Stimulated activated CD8-positive, alpha-beta memory T cell treated with anti-CD3 and anti-CD28 coated beads, Interleukin-7, amount 100 ng/mL, for 4 hours (primary cell): ENCODE measurements around the gene CCR3.
A peak's percentile ranks its signal among the peaks of the same experiment; 100 is the strongest.

ENCODE experiments used
- DNase-seq, 2 donors: peaks; one replicate each; pipeline ENCODE4 v3.0.0-alpha.2; 2020; ENCODE audit warnings: low read depth in 2 of 2

The CCR3 gene

GRCh38 chr3:46272028-46272451 is 29.8 kb downstream of the CCR3 start:
- DNase-seq, result no peak

- DNase-seq, result peak; percentile 63 to 65
These were observed 34.3 kb downstream of the CCR3 start for GRCh38 chr3:46276497-46277099.

GRCh38 chr3:46277476-46277875 is 35.2 kb downstream of the CCR3 start:
- DNase-seq, result no peak

GRCh38 chr3:46278816-46279672 is 36.8 kb downstream of the CCR3 start:
- DNase-seq, result no peak

GRCh38 chr3:46280105-46280797 is 38.0 kb downstream of the CCR3 start:
- peak in 1 of 2 donors; percentile 34 for DNase-seq

- no peak for DNase-seq
These were observed 39.3 kb downstream of the CCR3 start for GRCh38 chr3:46281551-46281950.

- no peak for DNase-seq
These were observed 39.8 kb downstream of the CCR3 start for GRCh38 chr3:46282041-46282440.

- DNase-seq, result no peak
These were observed 40.4 kb downstream of the CCR3 start for GRCh38 chr3:46282696-46283095.

- no peak for DNase-seq
These were observed 41.7 kb downstream of the CCR3 start for GRCh38 chr3:46283881-46284450.

- peak in 1 of 2 donors; percentile 38 for DNase-seq
These were observed 42.9 kb downstream of the CCR3 start for GRCh38 chr3:46284981-46285683.

GRCh38 chr3:46285931-46286619 is 43.8 kb downstream of the CCR3 start:
- no peak for DNase-seq

- no peak for DNase-seq
These were observed 44.8 kb downstream of the CCR3 start for GRCh38 chr3:46286947-46287565.

GRCh38 chr3:46289551-46289950 is 47.3 kb downstream of the CCR3 start:
- no peak for DNase-seq

- DNase-seq, result no peak
These were observed 47.7 kb downstream of the CCR3 start for GRCh38 chr3:46289966-46290365.

- DNase-seq, result no peak
These were observed 48.8 kb downstream of the CCR3 start for GRCh38 chr3:46291046-46291445.

- no peak for DNase-seq
These were observed 50.9 kb downstream of the CCR3 start for GRCh38 chr3:46293035-46293724.

- no peak for DNase-seq
These were observed 52.0 kb downstream of the CCR3 start for GRCh38 chr3:46293991-46294833.

- DNase-seq, result no peak
These were observed 54.6 kb downstream of the CCR3 start for GRCh38 chr3:46296826-46297225.
